Liver (tissue), 9 donors: Measurements from ENCODE around the gene COL12A1. TPM values are rescaled to one million over a fixed set of nuclear protein-coding genes. Genes with fewer than 3 reads are reported as not detected.

ENCODE experiments used
- DNase-seq: peaks from one replicate; pipeline ENCODE4 v3.0.0-alpha.2; 2017; ENCODE audit warnings: low spot score
- H3K27ac ChIP-seq, 2 donors: one replicate each; pipeline ENCODE4 v1.7.0; 2013; ENCODE audit warnings: inconsistent platforms in 2 of 2, low read length in 2 of 2, control low read depth in 1 of 2, low read depth in 1 of 2, mild to moderate bottlenecking in 1 of 2
- H3K27me3 ChIP-seq, 4 donors: one replicate each; pipeline versions ENCODE4 v1.6.1 to v1.7.0; 2013; ENCODE audit warnings: low read length in 3 of 4, inconsistent platforms in 1 of 4, mild to moderate bottlenecking in 1 of 4, moderate library complexity in 1 of 4; ENCODE audit not compliant: control insufficient read depth in 4 of 4, insufficient read depth in 4 of 4
- H3K36me3 ChIP-seq, 4 donors: one replicate each; pipeline versions ENCODE4 v1.6.1 to v1.7.0; 2013; ENCODE audit warnings: low read length in 3 of 4, mild to moderate bottlenecking in 3 of 4, low read depth in 1 of 4, moderate library complexity in 1 of 4; ENCODE audit not compliant: control insufficient read depth in 4 of 4, insufficient read depth in 3 of 4
- H3K4me1 ChIP-seq, 4 donors: one replicate each; pipeline versions ENCODE4 v1.6.1 to v1.7.0; 2013; ENCODE audit warnings: low read length in 3 of 4, mild to moderate bottlenecking in 3 of 4, moderate library complexity in 1 of 4; ENCODE audit not compliant: control insufficient read depth in 4 of 4, insufficient read depth in 4 of 4
- H3K4me3 ChIP-seq, 3 donors: one replicate each; pipeline versions ENCODE4 v1.6.1 to v1.7.0; 2013; ENCODE audit warnings: low read length in 3 of 3, control low read depth in 1 of 3, low read depth in 1 of 3, mild to moderate bottlenecking in 1 of 3
- H3K9ac ChIP-seq, 2 donors: one replicate each; pipeline ENCODE4 v1.7.0; 2013; ENCODE audit warnings: low read length in 2 of 2, mild to moderate bottlenecking in 2 of 2, moderate library complexity in 2 of 2, control low read depth in 1 of 2, low read depth in 1 of 2
- H3K9me3 ChIP-seq, 4 donors: one replicate each; pipeline versions ENCODE4 v1.6.1 to v1.7.0; 2013; ENCODE audit warnings: low read length in 3 of 4; ENCODE audit not compliant: control insufficient read depth in 4 of 4
- ATF3 ChIP-seq: IDR thresholded peaks from 2 replicates; pipeline ENCODE4 v1.6.1; 2016; ENCODE audit warnings: antibody characterized with exemption
- CTCF ChIP-seq: fragments of 150-350 bp; IDR thresholded peaks from 2 replicates; pipeline ENCODE4 v1.5.1; 2017; ENCODE audit warnings: improper control_type of control experiment, low read depth, low read length; ENCODE audit not compliant: missing input control
- EGR1 ChIP-seq, 2 donors: IDR thresholded peaks; 2 replicates each; pipeline ENCODE4 v1.6.1; 2016 to 2018; ENCODE audit warnings: antibody characterized with exemption in 2 of 2, low read depth in 2 of 2
- FOXA1 ChIP-seq: IDR thresholded peaks from 2 replicates; pipeline ENCODE4 v1.6.1; 2016; ENCODE audit warnings: antibody characterized with exemption
- FOXA2 ChIP-seq: IDR thresholded peaks from 2 replicates; pipeline ENCODE4 v1.6.1; 2016; ENCODE audit warnings: antibody characterized with exemption
- GABPA ChIP-seq, 2 donors: IDR thresholded peaks in 1 of 2; conservative IDR thresholded peaks in 1 of 2; 2 replicates each; pipeline ENCODE4 v1.6.1; 2016; ENCODE audit warnings: antibody characterized with exemption in 2 of 2, mild to moderate bottlenecking in 1 of 2, moderate library complexity in 1 of 2
- HNF4A ChIP-seq, 2 donors: conservative IDR thresholded peaks; 2 replicates each; pipeline ENCODE4 v1.6.1; 2016; ENCODE audit warnings: antibody characterized with exemption in 2 of 2, mild to moderate bottlenecking in 2 of 2
- NR2F2 ChIP-seq: IDR thresholded peaks from 2 replicates; pipeline ENCODE4 v1.6.1; 2016; ENCODE audit warnings: antibody characterized with exemption
- RAD21 ChIP-seq, 2 donors: IDR thresholded peaks; 2 replicates each; pipeline ENCODE4 v1.6.1; 2016; ENCODE audit warnings: antibody characterized with exemption in 2 of 2, mild to moderate bottlenecking in 2 of 2
- REST ChIP-seq: IDR thresholded peaks from 2 replicates; pipeline ENCODE4 v1.6.1; 2016; ENCODE audit warnings: antibody characterized with exemption, mild to moderate bottlenecking
- RXRA ChIP-seq, 2 donors: IDR thresholded peaks; 2 replicates each; pipeline ENCODE4 v1.6.1; 2017 to 2018; ENCODE audit warnings: antibody characterized with exemption in 2 of 2, mild to moderate bottlenecking in 1 of 2
- SP1 ChIP-seq: IDR thresholded peaks from 2 replicates; pipeline ENCODE4 v1.6.1; 2018; ENCODE audit warnings: antibody characterized with exemption, mild to moderate bottlenecking
- YY1 ChIP-seq: IDR thresholded peaks from 2 replicates; pipeline ENCODE4 v1.6.1; 2016; ENCODE audit warnings: antibody characterized with exemption, mild to moderate bottlenecking
- ZBTB33 ChIP-seq: IDR thresholded peaks from 2 replicates; pipeline ENCODE4 v1.6.1; 2016; ENCODE audit warnings: antibody characterized with exemption
- WGBS: extraction: QIAGEN DNeasy Blood & Tissue Kit; methylation state at CpG from one replicate; pipeline ENCODE4 v1.1.7; 2013; 5-methylcytosine and 5-hydroxymethylcytosine counted together
- polyA plus RNA-seq, 2 donors: library from polyadenylated mRNA; stranded (reverse) in 1 of 2; unstranded in 1 of 2; fragments of 200-250 nt in 1 of 2; fragments of >200 nt in 1 of 2; fragmentation: Nextera tagmentation in 1 of 2; extraction: Ambion mirVana in 1 of 2; gene quantifications; one replicate each; pipeline versions ENCODE4 v1.2.1 to v1.2.3, GENCODE V29; 2013 to 2015
- total RNA-seq, 2 donors: library from RNA; depleted of rRNA; stranded (reverse); fragments of >200 nt; gene quantifications; one replicate each; pipeline ENCODE4 v1.2.3, GENCODE V29; 2014
- donor health status: healthy.
- donor health status: healthy.
- donor health status: healthy.
- donor health status: healthy.
- donor health status: healthy.

Gene COL12A1
- total and polyA plus RNA-seq, 4 donors: 0.15 to 5.1 (median 1.8) TPM

- no peak for DNase-seq
- TF ChIP-seq EGR1 (IDR thresholded peaks at IDR 0.05; ENCODE audit: low read depth in 2 of 2) (no peak), YY1 (no peak), FOXA2 (no peak)
- H3K4me3 ChIP-seq: no peak overlapping the region
- 67% methylated on average over 3 of the region's 3 CpGs for WGBS
- no peak overlapping the region for H3K27ac ChIP-seq
- peaks cover 0 to 2% (median 0%) of the 10 kb centered on the region in 4 donors for H3K27me3 ChIP-seq
- no peaks in the 10 kb centered on the region for H3K36me3 ChIP-seq
- no peak overlapping the region for H3K9ac ChIP-seq
- peaks cover 0 to 3% (median 0%) of the 10 kb centered on the region in 4 donors for H3K9me3 ChIP-seq
- H3K4me1 ChIP-seq: no peaks in the 10 kb centered on the region
Measured at GRCh38 chr6:75135876-75136275, 70.0 kb downstream of the COL12A1 start.

GRCh38 chr6:75135450-75135849 lies 70.4 kb downstream of the COL12A1 start:
- Histone ChIP-seq H3K27ac (no peak overlapping the region), H3K9ac (no peak overlapping the region), H3K4me1 (no peaks in the 10 kb centered on the region), H3K27me3 (peaks cover 0 to 2% (median 0%) of the 10 kb centered on the region in 4 donors), H3K4me3 (no peak overlapping the region), H3K9me3 (peaks cover 0 to 3% (median 0%) of the 10 kb centered on the region in 4 donors), H3K36me3 (no peaks in the 10 kb centered on the region)
- WGBS: 75% methylated on average over 6 of the region's 6 CpGs
- no peak for DNase-seq
- TF ChIP-seq SP1 (no peak), CTCF (no peak), RAD21 (IDR thresholded peaks at IDR 0.05) (no peak)

GRCh38 chr6:75130784-75131183 lies 75.1 kb downstream of the COL12A1 start:
- no peaks in the 10 kb centered on the region for H3K27me3 ChIP-seq
- no peaks in the 10 kb centered on the region for H3K9me3 ChIP-seq
- no peaks in the 10 kb centered on the region for H3K36me3 ChIP-seq
- no peak for DNase-seq
- no peak overlapping the region for H3K4me3 ChIP-seq
- TF ChIP-seq RXRA (IDR thresholded peaks at IDR 0.05) (no peak), GABPA (IDR thresholded peaks at IDR 0.05 in 1 of 2, conservative IDR thresholded peaks at IDR 0.05 in 1 of 2) (no peak), HNF4A (conservative IDR thresholded peaks at IDR 0.05) (no peak), REST (no peak), ZBTB33 (no peak), ATF3 (no peak), FOXA1 (no peak), RAD21 (IDR thresholded peaks at IDR 0.05) (no peak), CTCF (no peak), YY1 (no peak), NR2F2 (no peak), SP1 (no peak)
- no peak overlapping the region for H3K9ac ChIP-seq
- no peak overlapping the region for H3K27ac ChIP-seq
- no peaks in the 10 kb centered on the region for H3K4me1 ChIP-seq
- 69% methylated on average over 9 of the region's 9 CpGs for whole genome bisulfite sequencing
